ENCODE data around the gene SRBD1. TPM values are rescaled to one million over a fixed set of nuclear protein-coding genes. Genes with fewer than 3 reads are reported as not detected.

The SRBD1 gene
- total and polyA plus RNA-seq, 7 donors, result 2.3 to 6.4 (median 4.0) TPM

DNA sequence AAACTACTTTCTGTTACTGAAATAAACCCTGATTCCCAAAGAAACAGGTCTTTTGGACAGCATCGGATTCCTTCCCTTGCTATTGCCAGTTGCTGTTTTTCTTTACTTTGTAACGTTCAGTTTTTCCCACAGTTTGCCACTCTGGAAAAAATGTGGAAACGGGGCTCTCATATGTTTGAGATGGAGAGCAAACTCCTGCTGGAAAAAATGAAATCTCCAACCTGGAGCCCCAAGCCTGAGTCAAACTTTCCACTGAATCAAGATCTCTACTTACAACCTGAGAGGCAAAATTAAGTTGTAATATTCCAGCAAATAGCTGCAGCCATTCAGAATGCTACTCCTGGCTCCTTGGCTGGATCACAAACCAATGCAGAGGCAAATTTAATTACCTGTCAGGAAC, 270.7 kb downstream of the SRBD1 start:
- Histone ChIP-seq H3K4me1 (peaks cover 4% of the 10 kb centered on the region), H3K27me3 (ENCODE audit: insufficient read depth in 3 of 3, low read length in 2 of 3) (peaks cover 0 to 2% (median 0%) of the 10 kb centered on the region in 3 donors), H3K9me3 (no peaks in the 10 kb centered on the region), H3K4me3 (no peak overlapping the region), H3K36me3 (ENCODE audit: insufficient read depth in 1 of 2, low read depth in 1 of 2) (no peaks in the 10 kb centered on the region), H3K27ac (no peak overlapping the region)
- ATAC-seq (no peak), DNase-seq (no peak)
- TF ChIP-seq, protein P1, sequence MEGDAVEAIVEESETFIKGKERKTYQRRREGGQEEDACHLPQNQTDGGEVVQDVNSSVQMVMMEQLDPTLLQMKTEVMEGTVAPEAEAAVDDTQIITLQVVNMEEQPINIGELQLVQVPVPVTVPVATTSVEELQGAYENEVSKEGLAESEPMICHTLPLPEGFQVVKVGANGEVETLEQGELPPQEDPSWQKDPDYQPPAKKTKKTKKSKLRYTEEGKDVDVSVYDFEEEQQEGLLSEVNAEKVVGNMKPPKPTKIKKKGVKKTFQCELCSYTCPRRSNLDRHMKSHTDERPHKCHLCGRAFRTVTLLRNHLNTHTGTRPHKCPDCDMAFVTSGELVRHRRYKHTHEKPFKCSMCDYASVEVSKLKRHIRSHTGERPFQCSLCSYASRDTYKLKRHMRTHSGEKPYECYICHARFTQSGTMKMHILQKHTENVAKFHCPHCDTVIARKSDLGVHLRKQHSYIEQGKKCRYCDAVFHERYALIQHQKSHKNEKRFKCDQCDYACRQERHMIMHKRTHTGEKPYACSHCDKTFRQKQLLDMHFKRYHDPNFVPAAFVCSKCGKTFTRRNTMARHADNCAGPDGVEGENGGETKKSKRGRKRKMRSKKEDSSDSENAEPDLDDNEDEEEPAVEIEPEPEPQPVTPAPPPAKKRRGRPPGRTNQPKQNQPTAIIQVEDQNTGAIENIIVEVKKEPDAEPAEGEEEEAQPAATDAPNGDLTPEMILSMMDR (IDR thresholded peaks at IDR 0.05), result no peak
- 41 to 57% (median 44%) methylated on average over 3 of the region's 3 CpGs for WGBS, 3 donors
- intact Hi-C loops (cut with DNase I), result no loop called here

DNA sequence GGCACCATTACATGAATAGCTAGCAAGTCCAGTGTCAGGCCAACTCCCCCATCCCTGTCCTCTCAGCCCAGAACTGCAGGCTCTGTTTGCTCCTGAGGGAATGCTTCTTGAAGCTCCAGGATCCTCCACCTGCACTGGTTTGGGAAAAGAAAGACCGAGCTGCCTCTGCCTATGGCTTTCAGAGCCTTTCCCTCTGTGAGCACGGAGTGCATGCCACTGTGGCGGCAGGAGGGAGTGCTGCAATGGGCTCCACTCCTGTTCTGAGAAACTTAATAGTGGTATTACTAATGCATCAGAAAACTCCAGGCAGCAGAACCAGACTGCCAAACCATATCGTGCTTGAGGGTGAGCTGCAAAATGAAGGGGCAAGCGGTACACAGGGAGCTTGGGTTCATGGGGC, 271.8 kb downstream of the SRBD1 start:
- peaks cover 0 to 2% (median 0%) of the 10 kb centered on the region in 3 donors for H3K27me3 ChIP-seq (ENCODE audit: insufficient read depth in 3 of 3, low read length in 2 of 3)
- no peaks in the 10 kb centered on the region for H3K36me3 ChIP-seq (ENCODE audit: insufficient read depth in 1 of 2, low read depth in 1 of 2)
- ATAC-seq (no peak), DNase-seq (no peak)
- 86 to 92% (median 88%) methylated on average over 5 of the region's 5 CpGs for WGBS, 3 donors
- no peaks in the 10 kb centered on the region for H3K9me3 ChIP-seq
- H3K4me3 ChIP-seq, result no peak overlapping the region
- intact Hi-C loops (cut with DNase I), result no loop called here
- TF ChIP-seq, protein P1 (IDR thresholded peaks at IDR 0.05), result no peak
- no peak overlapping the region for H3K27ac ChIP-seq
- H3K4me1 ChIP-seq, result peaks cover 4% of the 10 kb centered on the region

Other genes starting within 250 kb of the SRBD1 start
- gene PRKCE, start 40.4 kb upstream of the SRBD1 start, total RNA-seq, result 10 to 100 TPM; 16.1 to 22.8 (median 20.0) TPM
- gene PRKCE, start 40.4 kb upstream of the SRBD1 start, polyA plus RNA-seq, result 1 to 10 TPM; 3.0 to 5.4 (median 4.4) TPM

Data from psoas muscle (tissue), 8 donors.